Memory B cell (primary cell): Measurements from ENCODE around the gene SDK1.

ENCODE experiments used
- ATAC-seq: fragments of 150-1000 bp; cut with Tn5 transposase; 2 replicates; pipeline ENCODE4 v1.10.0; 2021; ENCODE audit warnings: low read depth, mild to moderate bottlenecking, moderate library complexity
- DNase-seq, 2 donors: peaks; one replicate each; pipeline ENCODE4 v3.0.0; 2022; ENCODE audit warnings: low spot score in 2 of 2
- H3K27ac Mint-ChIP-seq: one replicate; pipeline ENCODE4 v1.8.0; 2022; ENCODE audit warnings: mild to moderate bottlenecking, moderate library complexity, mixed read lengths
- H3K27me3 Mint-ChIP-seq: one replicate; pipeline ENCODE4 v1.8.0; 2022; ENCODE audit warnings: mixed read lengths
- H3K36me3 Mint-ChIP-seq: one replicate; pipeline ENCODE4 v1.8.0; 2022; ENCODE audit warnings: mild to moderate bottlenecking, mixed read lengths
- H3K4me1 Mint-ChIP-seq: one replicate; pipeline ENCODE4 v1.8.0; 2022; ENCODE audit warnings: mixed read lengths
- H3K4me3 Mint-ChIP-seq: one replicate; pipeline ENCODE4 v1.8.0; 2022; ENCODE audit warnings: mild to moderate bottlenecking, moderate library complexity, mixed read lengths
- H3K9me3 Mint-ChIP-seq: one replicate; pipeline ENCODE4 v1.8.0; 2022; ENCODE audit warnings: mixed read lengths

The SDK1 gene

DNA sequence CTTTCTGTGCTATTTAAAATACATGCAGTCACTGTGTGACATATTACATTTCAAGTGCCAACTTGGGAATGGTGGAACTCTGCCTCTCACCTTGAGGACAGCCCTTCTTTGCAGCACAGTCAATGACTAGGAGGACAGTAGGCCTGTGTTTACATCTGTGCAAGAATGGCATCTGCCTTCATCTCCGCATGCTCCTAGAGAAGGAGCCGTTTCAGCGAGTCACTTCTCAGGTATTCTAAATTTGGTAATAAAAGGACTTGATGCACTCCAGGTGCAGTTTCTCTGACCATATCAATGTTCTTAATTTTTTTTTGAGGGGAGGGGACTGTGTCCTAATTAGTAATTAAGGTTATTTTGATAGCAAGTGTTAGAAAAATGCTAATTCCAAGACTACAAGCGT lies 128.9 kb downstream of the SDK1 start:
- Mint-ChIP-seq H3K27ac (no peak overlapping the region), H3K4me3 (no peak overlapping the region), H3K36me3 (no peaks in the 10 kb centered on the region), H3K27me3 (peaks cover 3% of the 10 kb centered on the region), H3K4me1 (no peaks in the 10 kb centered on the region), H3K9me3 (no peaks in the 10 kb centered on the region)
- DNase-seq (no peak), ATAC-seq (no peak)

DNA sequence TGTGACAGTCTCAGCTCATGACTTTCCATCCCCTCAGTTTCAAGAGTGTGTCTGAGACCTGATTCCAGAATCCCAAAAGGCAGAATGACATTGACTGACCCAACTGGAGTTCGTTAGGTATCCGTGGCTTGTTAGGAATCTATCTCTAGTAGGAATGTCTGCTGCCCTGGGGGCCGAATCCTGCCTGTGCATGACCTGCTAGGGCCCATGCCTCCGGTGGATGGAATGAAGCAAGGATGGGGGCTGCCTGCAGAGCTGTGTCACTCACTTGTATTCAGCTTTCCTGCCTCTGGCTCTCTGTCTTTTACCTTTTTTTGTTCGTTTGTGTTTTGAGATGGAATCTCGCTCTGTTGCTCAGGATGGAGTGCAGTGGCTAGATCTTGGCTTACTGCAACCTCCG lies 129.5 kb downstream of the SDK1 start:
- ATAC-seq: no peak

DNA sequence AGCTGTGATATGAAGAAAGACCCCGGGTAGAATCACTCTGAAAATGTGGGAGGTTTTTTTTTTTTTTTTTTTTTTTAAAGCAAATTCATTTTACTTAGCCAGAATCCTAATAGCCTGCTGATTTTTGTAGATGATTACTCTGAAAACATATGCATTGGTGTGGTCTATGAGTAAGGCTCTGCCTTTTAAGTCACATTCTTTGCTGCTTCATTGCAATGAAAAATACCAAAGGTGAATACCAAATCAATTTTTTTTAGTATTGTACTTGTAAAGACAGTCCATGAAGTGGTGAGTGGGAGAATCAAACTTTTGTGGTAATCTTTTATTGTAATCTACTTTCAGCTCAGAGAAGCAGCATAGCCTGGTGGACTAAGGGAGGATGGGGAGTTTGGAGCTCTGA lies 130.3 kb downstream of the SDK1 start:
- H3K9me3 Mint-ChIP-seq: no peaks in the 10 kb centered on the region
- H3K36me3 Mint-ChIP-seq: no peaks in the 10 kb centered on the region
- ATAC-seq (no peak), DNase-seq (no peak)
- H3K4me3 Mint-ChIP-seq: no peak overlapping the region
- no peaks in the 10 kb centered on the region for H3K27me3 Mint-ChIP-seq
- H3K27ac Mint-ChIP-seq: no peak overlapping the region
- H3K4me1 Mint-ChIP-seq: peaks cover 2% of the 10 kb centered on the region

More for the DNA sequence above, 129.5 kb downstream of the SDK1 start:
- peaks cover 3% of the 10 kb centered on the region for H3K27me3 Mint-ChIP-seq
- no peak overlapping the region for H3K4me3 Mint-ChIP-seq
- H3K36me3 Mint-ChIP-seq: no peaks in the 10 kb centered on the region
- H3K27ac Mint-ChIP-seq: no peak overlapping the region
- H3K4me1 Mint-ChIP-seq: peaks cover under 1% of the 10 kb centered on the region
- DNase-seq: no peak
- no peaks in the 10 kb centered on the region for H3K9me3 Mint-ChIP-seq

GRCh38 chr7:3432911-3433310 lies 131.9 kb downstream of the SDK1 start:
- no peaks in the 10 kb centered on the region for H3K9me3 Mint-ChIP-seq
- H3K27me3 Mint-ChIP-seq: no peaks in the 10 kb centered on the region

GRCh38 chr7:3434611-3435010 lies 133.6 kb downstream of the SDK1 start:
- ATAC-seq (no peak), DNase-seq (no peak)
- no peak overlapping the region for H3K4me3 Mint-ChIP-seq
- no peaks in the 10 kb centered on the region for H3K36me3 Mint-ChIP-seq
- no peaks in the 10 kb centered on the region for H3K9me3 Mint-ChIP-seq
- peaks cover 2% of the 10 kb centered on the region for H3K27me3 Mint-ChIP-seq
- H3K4me1 Mint-ChIP-seq: peaks cover 2% of the 10 kb centered on the region
- H3K27ac Mint-ChIP-seq: no peak overlapping the region

More at GRCh38 chr7:3432911-3433310, 131.9 kb downstream of the SDK1 start:
- ATAC-seq: no peak
- Mint-ChIP-seq H3K4me3 (no peak overlapping the region), H3K4me1 (peaks cover 2% of the 10 kb centered on the region), H3K27ac (no peak overlapping the region), H3K36me3 (no peaks in the 10 kb centered on the region)
- no peak for DNase-seq

DNA sequence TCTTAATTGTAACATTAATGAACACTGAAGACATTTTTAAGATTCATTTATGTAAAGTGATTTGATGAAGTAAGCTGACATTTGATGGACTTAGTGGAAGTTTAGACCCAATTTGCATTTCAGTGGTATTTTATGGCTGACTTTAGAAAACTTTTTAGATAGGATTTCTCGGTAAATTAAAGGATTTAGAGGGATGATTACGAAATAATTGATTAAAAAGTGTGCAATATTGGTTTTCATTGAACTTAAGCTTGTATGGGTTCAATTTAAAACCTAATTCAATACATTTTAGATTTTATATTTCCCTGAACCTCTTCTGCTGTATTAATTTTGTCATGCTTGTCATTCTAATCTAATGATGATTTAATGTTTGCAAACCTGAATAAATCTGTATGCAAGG lies 135.1 kb downstream of the SDK1 start:
- ATAC-seq (no peak), DNase-seq (no peak)
- Mint-ChIP-seq H3K36me3 (no peaks in the 10 kb centered on the region), H3K9me3 (no peaks in the 10 kb centered on the region), H3K27ac (no peak overlapping the region), H3K27me3 (peaks cover 4% of the 10 kb centered on the region), H3K4me3 (no peak overlapping the region), H3K4me1 (peaks cover 2% of the 10 kb centered on the region)

- Mint-ChIP-seq H3K36me3 (no peaks in the 10 kb centered on the region), H3K9me3 (no peaks in the 10 kb centered on the region), H3K27ac (no peak overlapping the region), H3K4me3 (no peak overlapping the region), H3K27me3 (peaks cover 4% of the 10 kb centered on the region), H3K4me1 (peaks cover 2% of the 10 kb centered on the region)
- no peak for DNase-seq
- ATAC-seq: no peak
Measured at GRCh38 chr7:3436746-3437145, 135.7 kb downstream of the SDK1 start.

- DNase-seq (no peak), ATAC-seq (no peak)
- Mint-ChIP-seq H3K27me3 (peaks cover 4% of the 10 kb centered on the region), H3K9me3 (no peaks in the 10 kb centered on the region), H3K27ac (no peak overlapping the region), H3K36me3 (no peaks in the 10 kb centered on the region), H3K4me3 (no peak overlapping the region), H3K4me1 (peaks cover 2% of the 10 kb centered on the region)
Measured at GRCh38 chr7:3437467-3437866, 136.4 kb downstream of the SDK1 start.

DNA sequence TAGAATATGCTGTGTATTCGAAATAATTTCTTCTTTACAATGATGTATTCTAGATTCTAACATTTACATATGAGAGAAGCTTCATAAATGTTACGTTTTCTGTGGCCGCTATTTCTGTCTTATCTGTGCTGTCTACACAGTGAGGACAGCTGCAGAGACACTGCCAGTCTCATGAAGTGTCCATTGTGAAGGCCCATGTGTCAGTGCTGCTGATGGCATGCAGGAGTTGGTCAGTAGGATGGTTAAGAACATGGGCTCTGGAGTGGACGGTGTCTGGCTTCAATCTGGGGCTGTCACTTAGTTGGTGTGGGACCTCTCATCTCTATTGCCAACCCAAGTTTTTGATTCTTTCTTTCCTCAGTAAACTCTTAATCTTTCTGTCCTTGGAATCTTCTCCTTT lies 137.3 kb downstream of the SDK1 start:
- ATAC-seq (no peak), DNase-seq (no peak)
- no peak overlapping the region for H3K27ac Mint-ChIP-seq
- no peaks in the 10 kb centered on the region for H3K36me3 Mint-ChIP-seq
- H3K4me3 Mint-ChIP-seq: no peak overlapping the region
- peaks cover 6% of the 10 kb centered on the region for H3K27me3 Mint-ChIP-seq
- H3K4me1 Mint-ChIP-seq: peaks cover 2% of the 10 kb centered on the region
- H3K9me3 Mint-ChIP-seq: no peaks in the 10 kb centered on the region

DNA sequence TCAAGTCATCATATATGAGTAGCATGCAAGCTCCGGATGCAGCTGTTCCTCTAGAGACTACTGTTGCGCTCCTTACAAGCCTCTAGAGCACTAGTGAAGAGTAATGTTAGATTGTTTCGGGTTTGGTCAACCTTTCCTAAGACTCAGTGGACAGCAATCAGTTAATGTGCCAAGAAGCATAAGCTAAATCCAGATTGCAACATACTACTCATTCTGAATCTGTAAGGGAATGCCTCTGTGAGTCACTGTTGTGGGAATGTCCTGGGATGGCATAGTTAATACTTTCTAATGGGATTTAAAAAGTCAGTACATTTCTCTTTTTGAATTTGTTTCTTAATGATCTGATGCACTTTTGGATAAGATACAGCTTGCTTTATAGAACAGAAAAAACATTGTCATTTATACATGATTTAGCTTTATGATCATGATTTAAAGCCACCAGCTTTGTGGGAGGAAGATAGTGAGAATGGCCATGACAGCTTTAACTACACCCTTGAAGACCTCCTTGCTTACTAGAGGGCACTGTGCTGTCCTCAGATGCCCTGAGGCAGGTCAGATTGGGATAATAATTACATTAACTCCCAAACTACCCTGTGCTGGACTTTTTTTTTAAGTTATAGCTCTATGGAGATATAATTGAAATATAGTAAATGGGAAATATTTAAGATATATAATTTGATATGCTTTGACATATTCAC lies 138.4 kb downstream of the SDK1 start:
- H3K36me3 Mint-ChIP-seq: peaks cover 2% of the 10 kb centered on the region
- peaks cover 2% of the 10 kb centered on the region for H3K4me1 Mint-ChIP-seq
- peaks cover 8% of the 10 kb centered on the region for H3K27me3 Mint-ChIP-seq
- H3K27ac Mint-ChIP-seq: no peak overlapping the region
- no peak overlapping the region for H3K4me3 Mint-ChIP-seq
- DNase-seq (no peak), ATAC-seq (no peak)
- H3K9me3 Mint-ChIP-seq: peaks cover under 1% of the 10 kb centered on the region

DNA sequence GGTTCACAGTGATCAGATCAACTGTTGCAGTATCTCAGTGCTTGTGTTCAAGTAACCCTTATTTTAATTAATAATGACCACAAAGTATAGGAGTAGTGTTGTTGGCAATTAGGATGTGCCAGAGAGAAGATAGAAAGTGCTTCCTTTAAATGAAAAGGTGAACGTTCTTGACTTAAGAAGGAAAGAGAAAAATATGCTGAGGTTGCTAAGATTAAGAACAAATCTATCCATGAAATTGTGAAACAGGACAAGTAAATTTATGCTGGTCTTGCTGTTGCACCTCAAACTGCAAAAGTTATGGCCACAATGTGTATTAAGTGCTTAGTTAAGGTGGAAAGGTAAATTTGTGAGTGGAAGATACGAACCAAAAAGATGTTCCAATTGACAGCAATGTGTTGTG lies 139.5 kb downstream of the SDK1 start:
- DNase-seq: no peak
- Mint-ChIP-seq H3K27ac (no peak overlapping the region), H3K27me3 (peaks cover 8% of the 10 kb centered on the region), H3K4me1 (peaks cover 2% of the 10 kb centered on the region), H3K4me3 (no peak overlapping the region), H3K36me3 (peaks cover 2% of the 10 kb centered on the region), H3K9me3 (peaks cover 4% of the 10 kb centered on the region)
- no peak for ATAC-seq

DNA sequence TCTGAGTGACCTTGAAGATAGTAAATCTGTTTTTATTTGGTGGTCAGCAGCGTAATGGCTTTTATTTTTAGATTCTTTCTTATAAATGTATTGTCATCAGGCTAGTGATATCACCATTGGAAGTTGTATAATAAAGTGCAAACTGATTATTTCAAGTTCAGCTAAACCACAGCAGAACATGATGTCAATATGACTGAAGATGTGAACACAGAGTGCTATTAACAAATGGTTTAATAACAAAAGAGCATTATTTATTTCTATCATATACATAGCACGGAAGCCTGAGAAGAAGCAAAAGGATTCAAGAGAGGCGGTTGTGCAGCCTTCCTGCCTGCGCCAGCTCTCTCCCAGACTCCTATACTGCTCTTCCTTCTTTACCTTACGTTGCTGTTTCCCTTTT lies 142.7 kb downstream of the SDK1 start:
- H3K36me3 Mint-ChIP-seq: peaks cover 2% of the 10 kb centered on the region

GRCh38 chr7:3446786-3447185 lies 145.7 kb downstream of the SDK1 start:
- Mint-ChIP-seq H3K9me3 (peaks cover 11% of the 10 kb centered on the region), H3K27ac (no peak overlapping the region), H3K4me3 (no peak overlapping the region), H3K4me1 (no peaks in the 10 kb centered on the region), H3K36me3 (peaks cover 2% of the 10 kb centered on the region), H3K27me3 (peaks cover 4% of the 10 kb centered on the region)
- ATAC-seq (no peak), DNase-seq (no peak)

More for the DNA sequence above, 142.7 kb downstream of the SDK1 start:
- no peak overlapping the region for H3K4me3 Mint-ChIP-seq
- peaks cover 11% of the 10 kb centered on the region for H3K9me3 Mint-ChIP-seq
- H3K27ac Mint-ChIP-seq: no peak overlapping the region
- no peaks in the 10 kb centered on the region for H3K4me1 Mint-ChIP-seq
- H3K27me3 Mint-ChIP-seq: peaks cover 8% of the 10 kb centered on the region
- DNase-seq: no peak
- ATAC-seq: no peak

DNA sequence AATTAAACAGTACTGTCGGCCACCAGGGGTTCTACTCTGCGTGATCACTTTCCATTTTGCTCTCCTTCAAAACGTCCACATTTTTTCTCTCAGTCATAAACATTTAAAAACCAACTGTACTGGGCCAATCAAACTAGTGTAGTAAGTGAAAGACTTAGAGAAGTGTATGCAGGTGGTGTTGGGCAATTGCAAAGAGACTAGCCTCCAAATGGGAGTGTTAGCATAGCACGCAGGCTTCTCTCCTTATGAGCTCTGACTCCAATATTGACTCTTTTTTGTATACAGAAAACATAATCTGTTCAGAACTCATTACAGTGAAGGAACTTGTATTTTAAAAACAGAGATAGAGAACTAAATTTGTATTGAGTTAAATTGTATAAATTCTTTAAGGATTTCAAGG lies 150.6 kb downstream of the SDK1 start:
- ATAC-seq (no peak), DNase-seq (no peak)
- H3K4me3 Mint-ChIP-seq: no peak overlapping the region
- H3K36me3 Mint-ChIP-seq: no peaks in the 10 kb centered on the region
- H3K27me3 Mint-ChIP-seq: peaks cover 6% of the 10 kb centered on the region
- H3K4me1 Mint-ChIP-seq: no peaks in the 10 kb centered on the region
- H3K9me3 Mint-ChIP-seq: peaks cover 4% of the 10 kb centered on the region
- H3K27ac Mint-ChIP-seq: no peak overlapping the region

DNA sequence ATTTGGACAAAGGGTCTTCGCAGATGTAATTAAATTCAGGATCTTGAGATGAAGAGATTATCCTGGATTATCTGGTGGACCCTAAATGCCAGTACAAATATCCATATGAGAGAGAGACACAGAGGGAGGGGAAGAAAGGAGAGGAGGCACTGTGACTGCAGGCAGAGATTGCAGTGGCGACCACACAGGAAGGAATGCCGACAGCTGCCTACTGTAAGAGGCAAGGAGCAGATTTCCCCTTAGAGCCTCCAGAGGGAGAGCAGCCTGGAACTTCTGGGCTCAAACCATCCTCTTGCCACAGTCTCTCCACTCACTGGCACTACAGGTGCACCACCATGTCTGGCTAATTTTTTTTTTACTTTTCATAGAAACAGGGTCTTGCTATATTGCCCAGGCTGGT lies 152.3 kb downstream of the SDK1 start:
- H3K4me3 Mint-ChIP-seq: no peak overlapping the region
- H3K9me3 Mint-ChIP-seq: peaks cover 2% of the 10 kb centered on the region
- no peaks in the 10 kb centered on the region for H3K36me3 Mint-ChIP-seq
- no peaks in the 10 kb centered on the region for H3K4me1 Mint-ChIP-seq
- DNase-seq: no peak
- ATAC-seq: no peak
- peaks cover 10% of the 10 kb centered on the region for H3K27me3 Mint-ChIP-seq
- no peak overlapping the region for H3K27ac Mint-ChIP-seq
